Heart left ventricle (tissue), 16 donors: ENCODE measurements around the gene OLR1. TPM values are rescaled to one million over a fixed set of nuclear protein-coding genes. Genes with fewer than 3 reads are reported as not detected.

Source experiments
- ATAC-seq, 4 donors: fragments of 200-7000 bp; cut with Tn5 transposase; one replicate each; pipeline ENCODE4 v1.9.1; 2020 to 2022; ENCODE audit warnings: moderate library complexity in 4 of 4, mild to moderate bottlenecking in 3 of 4, moderate number of reproducible peaks in 1 of 4
- DNase-seq, 5 donors: peaks; one replicate each; pipeline ENCODE4 v3.0.0-alpha.2; 2020
- H3K27ac ChIP-seq, 12 donors: fragments of 200-600 bp; sonication (generic) in 4 of 12; one replicate each; pipeline versions ENCODE4 v1.5.0 to v1.8.0; 2016 to 2022; ENCODE audit warnings: mild to moderate bottlenecking in 2 of 12
- H3K27me3 ChIP-seq, 9 donors: fragments of 200-600 bp; sonication (generic) in 2 of 9; one replicate each; pipeline versions ENCODE4 v1.5.1 to v1.8.0; 2016 to 2022; ENCODE audit warnings: mild to moderate bottlenecking in 3 of 9
- H3K36me3 ChIP-seq, 9 donors: fragments of 200-600 bp; sonication (generic) in 2 of 9; one replicate each; pipeline versions ENCODE4 v1.5.0 to v1.8.0; 2018 to 2022; ENCODE audit warnings: mild to moderate bottlenecking in 2 of 9
- H3K4me1 ChIP-seq, 12 donors: fragments of 200-600 bp; sonication (generic) in 4 of 12; one replicate each; pipeline versions ENCODE4 v1.5.0 to v1.8.0; 2016 to 2022; ENCODE audit warnings: mild to moderate bottlenecking in 3 of 12
- H3K4me3 ChIP-seq, 12 donors: fragments of 200-600 bp; sonication (generic) in 4 of 12; one replicate each; pipeline versions ENCODE4 v1.5.0 to v1.8.0; 2017 to 2022; ENCODE audit warnings: mild to moderate bottlenecking in 9 of 12, moderate library complexity in 4 of 12
- H3K9me3 ChIP-seq, 12 donors: fragments of 200-600 bp; sonication (generic) in 4 of 12; one replicate each; pipeline versions ENCODE4 v1.5.0 to v1.8.0; 2016 to 2022; ENCODE audit warnings: mild to moderate bottlenecking in 1 of 12
- CTCF ChIP-seq, 12 donors: fragments of 200-600 bp; sonication (generic) in 4 of 12; IDR thresholded peaks; one replicate each; pipeline versions ENCODE4 v1.5.0 to v1.8.0; 2018 to 2022; ENCODE audit warnings: antibody characterized with exemption in 12 of 12, mild to moderate bottlenecking in 5 of 12
- POLR2A ChIP-seq, 2 donors: fragments of 450-650 bp; IDR thresholded peaks; one replicate each; pipeline ENCODE4 v1.6.1; 2017; ENCODE audit warnings: antibody characterized with exemption in 2 of 2, mild to moderate bottlenecking in 2 of 2, moderate library complexity in 2 of 2
- WGBS, 4 donors: extraction: QIAGEN DNeasy Blood & Tissue Kit in 2 of 4; methylation state at CpG; one replicate each; pipeline versions ENCODE4 v1.1.5 to v1.1.7; 2013 to 2018; 5-methylcytosine and 5-hydroxymethylcytosine counted together
- intact Hi-C, 10 donors: fragments of 100-400 bp; cut with DNase I; formaldehyde crosslinking; loops; one replicate each; pipeline versions ENCODE4 v1.11.1 to v1.14.2; 2022
- polyA plus RNA-seq, 2 donors: library from polyadenylated mRNA; stranded (reverse); fragments of 200-250 nt; gene quantifications; one replicate each; pipeline ENCODE4 v1.2.3, GENCODE V29; 2013
- total RNA-seq, 9 donors: library from RNA; depleted of rRNA in 2 of 9; stranded (reverse); fragments of >200 nt in 2 of 9; fragmentation: NEBNext Ultra II Directional in 3 of 9; extraction: Animal tissue kit (Norgen Biotek cat#: 25700) in 3 of 9; gene quantifications; one replicate each; pipeline versions ENCODE4 v1.1.0 to v1.2.4, GENCODE V29; 2016 to 2023
- donor health status: ischemic (EF 13 %, LVEDD 7.1; RV severe dilation, severe dysfunction).
- donor health status: healthy with polysubstance abuse.
- donor health status: DM: no; HTN: yes; CAD: no.
- donor health status: DM: no; HTN: no; CAD: no.
- donor health status: ischemic (EF 25% LVEDD 6.9; RV normal size, moderate dysfunction).
- donor health status: ischemic (EF 25% LVEDD 5.7; RV mildly dilated, moderate dysfunction).
- donor health status: healthy.
- donor health status: DM: yes; HTN: yes; CAD: no.
- donor health status: ischemic (EF 35%, LVEDD 5.7; RV mildly dilated, moderate dysfunction).
- donor health status: nonischemic (EF 11% LVEDD 7.7; RV severe dilation, severe dysfunction).
- donor health status: DM: yes; HTN: yes; CAD: no.
- donor health status: PGD.
- donor health status: ischemic (EF 29% LVEDD 5.4; RV normal size, mild dysfunction).
- donor health status: nonischemic (EF 23%, LVEDD 6.1; RV moderate dilation, normal function).

Gene OLR1
- total and polyA plus RNA-seq, 11 donors, result 0.07 to 1.6 (median 0.50) TPM; not detected in 2

GRCh38 chr12:10211101-10211939, 39.4 kb upstream of the OLR1 start:
- WGBS, 4 donors, result 91 to 94% (median 93%) methylated on average over 25 of the region's 25 CpGs

GRCh38 chr12:10210225-10210624, 38.3 kb upstream of the OLR1 start:
- no peak for ATAC-seq
- intact Hi-C loops, result loop anchor here in 6 of 10 donors (5.0 to 10.0 kb wide), 4 partner anchors 152 to 515 kb away; partner anchors contain the start of gene YBX3 (in 4 of the 6)
- WGBS, 4 donors, result 92 to 97% (median 95%) methylated on average over 15 of the region's 15 CpGs

More at GRCh38 chr12:10211101-10211939, 39.4 kb upstream of the OLR1 start:
- H3K4me1 ChIP-seq, result peaks cover 0 to 25% (median 9%) of the 10 kb centered on the region in 12 donors
- DNase-seq (peak in 1 of 5 donors; percentile 10), ATAC-seq (no peak)
- H3K27me3 ChIP-seq, result no peaks in the 10 kb centered on the region
- H3K36me3 ChIP-seq, result peaks cover 0 to 5% (median 0%) of the 10 kb centered on the region in 9 donors
- peak overlapping the region; percentile 95 to 100 (median 98) for H3K27ac ChIP-seq
- intact Hi-C loops, result loop anchor here in 6 of 10 donors (5.0 to 10.0 kb wide), 4 partner anchors 151 to 513 kb away; partner anchors contain the start of gene YBX3 (in 4 of the 6)
- TF ChIP-seq POLR2A (IDR thresholded peaks at IDR 0.05) (no peak), CTCF (IDR thresholded peaks at IDR 0.05) (no peak)
- H3K9me3 ChIP-seq, result no peaks in the 10 kb centered on the region
- H3K4me3 ChIP-seq, result peak overlapping the region in 2 of 12 donors; percentile 88 to 89

GRCh38 chr12:10207136-10207535, 35.2 kb upstream of the OLR1 start:
- intact Hi-C loops, result loop anchor here in 1 of 10 donors (10.0 kb wide), 1 partner anchor 518 kb away; the partner anchor contains the start of gene YBX3

More at GRCh38 chr12:10210225-10210624, 38.3 kb upstream of the OLR1 start:
- H3K9me3 ChIP-seq, result no peaks in the 10 kb centered on the region
- H3K27ac ChIP-seq, result no peak overlapping the region
- TF ChIP-seq POLR2A (IDR thresholded peaks at IDR 0.05), result no peak
- TF ChIP-seq CTCF (IDR thresholded peaks at IDR 0.05), result no peak
- H3K27me3 ChIP-seq, result no peaks in the 10 kb centered on the region
- no peaks in the 10 kb centered on the region for H3K36me3 ChIP-seq
- no peak for DNase-seq
- H3K4me3 ChIP-seq, result no peak overlapping the region
- peaks cover 0 to 18% (median 2%) of the 10 kb centered on the region in 12 donors for H3K4me1 ChIP-seq

More at GRCh38 chr12:10207136-10207535, 35.2 kb upstream of the OLR1 start:
- 15 to 20% (median 18%) methylated on average over 2 of the region's 2 CpGs for WGBS, 4 donors
- no peak for DNase-seq
- no peaks in the 10 kb centered on the region for H3K9me3 ChIP-seq
- peaks cover 0 to 6% (median 0%) of the 10 kb centered on the region in 12 donors for H3K4me1 ChIP-seq
- no peak for ATAC-seq
- H3K27me3 ChIP-seq, result no peaks in the 10 kb centered on the region
- TF ChIP-seq POLR2A (IDR thresholded peaks at IDR 0.05) (no peak), CTCF (IDR thresholded peaks at IDR 0.05) (no peak)
- no peak overlapping the region for H3K4me3 ChIP-seq
- no peak overlapping the region for H3K27ac ChIP-seq
- H3K36me3 ChIP-seq, result no peaks in the 10 kb centered on the region
